ELF-1 (cell line): Measurements from ENCODE around the gene BEND3.
A peak's percentile ranks its signal among the peaks of the same experiment; 100 is the strongest.

Experiments
- DNase-seq: peaks from one replicate; pipeline ENCODE4 v3.0.0-alpha.2; 2016; ENCODE audit warnings: low read depth, low spot score

Gene BEND3

GRCh38 chr6:107083047-107083768, 32.1 kb downstream of the BEND3 start:
- no peak for DNase-seq

- DNase-seq: peak; percentile 64
Measured at GRCh38 chr6:107082045-107082444, 33.3 kb downstream of the BEND3 start.

- peak; percentile 54 for DNase-seq
Measured at GRCh38 chr6:107080036-107080435, 35.3 kb downstream of the BEND3 start.

GRCh38 chr6:107079429-107079828, 35.9 kb downstream of the BEND3 start:
- DNase-seq: peak; percentile 33

- no peak for DNase-seq
Measured at GRCh38 chr6:107077710-107078109, 37.6 kb downstream of the BEND3 start.

GRCh38 chr6:107075951-107076381, 39.3 kb downstream of the BEND3 start:
- DNase-seq: no peak

GRCh38 chr6:107070686-107071085, 44.6 kb downstream of the BEND3 start:
- DNase-seq: no peak

GRCh38 chr6:107069631-107070548, 45.4 kb downstream of the BEND3 start:
- no peak for DNase-seq

GRCh38 chr6:107068691-107069630, 46.4 kb downstream of the BEND3 start:
- no peak for DNase-seq

- DNase-seq: no peak
Measured at GRCh38 chr6:107066697-107067659, 48.3 kb downstream of the BEND3 start.

- no peak for DNase-seq
Measured at GRCh38 chr6:107064579-107065065, 50.7 kb downstream of the BEND3 start.

GRCh38 chr6:107062691-107063090, 52.6 kb downstream of the BEND3 start:
- DNase-seq: no peak

- peak; percentile 74 for DNase-seq
Measured at GRCh38 chr6:107061125-107062020, 53.9 kb downstream of the BEND3 start.

GRCh38 chr6:107060704-107061103, 54.6 kb downstream of the BEND3 start:
- DNase-seq: no peak

GRCh38 chr6:107059606-107060005, 55.7 kb downstream of the BEND3 start:
- DNase-seq: peak; percentile 64

GRCh38 chr6:107057679-107058078, 57.6 kb downstream of the BEND3 start:
- no peak for DNase-seq

GRCh38 chr6:107056796-107057195, 58.5 kb downstream of the BEND3 start:
- no peak for DNase-seq

GRCh38 chr6:107047807-107048206, 67.5 kb downstream of the BEND3 start:
- DNase-seq: no peak
